Transverse colon (tissue), 4 donors: Measurements from ENCODE around the gene CCER1. TPM values are rescaled to one million over a fixed set of nuclear protein-coding genes. Genes with fewer than 3 reads are reported as not detected.

Experiments
- DNase-seq: peaks from one replicate; pipeline ENCODE4 v3.0.0-alpha.2; 2019
- H3K27ac ChIP-seq, 4 donors: fragments of 200-600 bp; sonication (generic); 2 replicates each; pipeline ENCODE4 v1.5.1; 2016 to 2018; ENCODE audit warnings: inconsistent platforms in 4 of 4
- H3K27me3 ChIP-seq: fragments of 200-600 bp; sonication (generic); 2 replicates; pipeline ENCODE4 v1.5.1; 2017; ENCODE audit warnings: inconsistent platforms
- H3K36me3 ChIP-seq, 4 donors: fragments of 200-600 bp; sonication (generic); 2 replicates each; pipeline ENCODE4 v1.5.1; 2017 to 2019; ENCODE audit warnings: inconsistent platforms in 4 of 4
- H3K4me1 ChIP-seq, 4 donors: fragments of 200-600 bp; sonication (generic); 2 replicates each; pipeline ENCODE4 v1.5.1; 2017 to 2020; ENCODE audit warnings: inconsistent platforms in 4 of 4
- H3K4me3 ChIP-seq, 4 donors: fragments of 200-600 bp; sonication (generic); 1 replicate in 1 of 4; 2 replicates in 3 of 4; pipeline versions ENCODE4 v1.5.1 to v1.6.1; 2017 to 2019; ENCODE audit warnings: inconsistent platforms in 4 of 4
- H3K9me3 ChIP-seq, 2 donors: fragments of 200-600 bp; sonication (generic); 2 replicates each; pipeline ENCODE4 v1.5.1; 2017 to 2019; ENCODE audit warnings: inconsistent platforms in 2 of 2
- EP300 ChIP-seq: sonication (generic); formaldehyde crosslinking; IDR thresholded peaks from one replicate; pipeline ENCODE4 v1.6.1; 2017; ENCODE audit warnings: antibody characterized with exemption, low read depth
- POLR2A ChIP-seq: fragments of 450-650 bp; IDR thresholded peaks from one replicate; pipeline ENCODE4 v1.6.1; 2016; ENCODE audit warnings: antibody characterized with exemption, mild to moderate bottlenecking, moderate library complexity
- POLR2AphosphoS5 ChIP-seq, 3 donors: sonication (generic); formaldehyde crosslinking; IDR thresholded peaks; one replicate each; pipeline ENCODE4 v1.6.1; 2016; ENCODE audit warnings: antibody characterized with exemption in 3 of 3
- WGBS, 2 donors: methylation state at CpG; one replicate each; pipeline ENCODE4 v1.1.5; 2018; ENCODE audit warnings: low coverage in 1 of 2; 5-methylcytosine and 5-hydroxymethylcytosine counted together
- in situ Hi-C, 4 donors: fragments of 200-750 bp; cut with MboI; loops; one replicate each; pipeline versions ENCODE4 v1.15.0 to v1.15.1; 2017; ENCODE audit warnings: low sequenced_read_pairs in 3 of 4, low pct_ligation_motif_present in 1 of 4, low pct_unique_long_range_greater_than_20kb in 1 of 4
- intact Hi-C: fragments of 100-400 bp; cut with DNase I; formaldehyde crosslinking; loops from one replicate; pipeline ENCODE4 v1.15.1; 2023; ENCODE audit warnings: low total_unique reads
- total RNA-seq, 4 donors: library from RNA; depleted of rRNA; stranded (reverse); fragments of >200 nt; gene quantifications; one replicate each; pipeline ENCODE4 v1.1.0, GENCODE V29; 2016
- TF ChIP-seq, protein P1 (sequence below), 5 experiments: fragments of 200-600 bp in 3 of 5; fragments of 450-650 bp in 2 of 5; sonication (generic) in 3 of 5; IDR thresholded peaks; 1 replicate in 2 of 5; 2 replicates in 3 of 5; pipeline ENCODE4 v1.5.1; 2016 to 2017; ENCODE audit warnings: antibody characterized with exemption in 5 of 5, inconsistent platforms in 3 of 5, mild to moderate bottlenecking in 2 of 5, moderate library complexity in 1 of 5

The CCER1 gene
- not detected for total RNA-seq

DNA sequence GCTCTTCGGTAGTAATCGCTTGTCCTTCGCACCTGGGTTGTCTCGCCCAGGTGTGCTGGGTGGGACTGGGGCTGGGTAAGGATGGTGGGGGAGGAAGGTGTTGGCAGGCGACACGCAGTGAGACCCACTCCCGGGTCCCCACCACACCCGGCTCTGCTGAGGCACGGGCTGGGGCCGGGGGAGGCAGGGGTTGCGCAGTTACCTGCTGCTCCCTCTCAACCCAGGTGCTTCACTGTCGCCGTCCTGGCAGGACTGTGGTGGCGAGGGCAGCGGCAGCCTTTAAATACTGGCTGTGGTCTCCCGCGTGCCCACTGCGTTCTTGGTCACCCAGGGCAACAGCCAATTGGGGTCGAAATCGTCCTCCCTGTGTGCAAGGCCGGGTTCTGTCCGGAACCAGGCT is at the start of gene CCER1:
CCER1 (minus strand) TSS at position 256 of the 400 bp plus-strand sequence. CDS start 434 bp downstream, outside the sequence.
- in situ Hi-C loops: loop anchor here in 1 of 4 donors (25.0 kb wide), 2 partner anchors 382 to 1682 kb away; no protein-coding TSS in a partner anchor
- 91% methylated on average over 15 of the region's 22 CpGs; no CpG with 5 or more reads in 1 of the 2 donors for whole genome bisulfite sequencing, 2 donors
- H3K27ac ChIP-seq: no peak within 1 kb of the TSS
- H3K9me3 ChIP-seq: no peaks in the 10 kb centered on the region
- intact Hi-C loops: no loop called here
- no peak for DNase-seq
- no peak for TF ChIP-seq POLR2AphosphoS5 (IDR thresholded peaks at IDR 0.05)
- TF ChIP-seq POLR2A: no peak
- TF ChIP-seq EP300: no peak
- no peaks in the 10 kb centered on the region for H3K36me3 ChIP-seq
- no peaks in the 10 kb centered on the region for H3K27me3 ChIP-seq
- H3K4me3 ChIP-seq: no peak within 1 kb of the TSS
- H3K4me1 ChIP-seq: no peaks in the 10 kb centered on the region

GRCh38 chr12:91003737-91004136 is 48.8 kb upstream of the CCER1 start:
- no peaks in the 10 kb centered on the region for H3K36me3 ChIP-seq
- no peak overlapping the region for H3K27ac ChIP-seq
- no peak for DNase-seq
- no peaks in the 10 kb centered on the region for H3K9me3 ChIP-seq
- intact Hi-C loops: no loop called here
- in situ Hi-C loops: no loop called here
- H3K4me1 ChIP-seq: no peaks in the 10 kb centered on the region
- TF ChIP-seq POLR2A (no peak), EP300 (no peak)
- TF ChIP-seq, protein P1, sequence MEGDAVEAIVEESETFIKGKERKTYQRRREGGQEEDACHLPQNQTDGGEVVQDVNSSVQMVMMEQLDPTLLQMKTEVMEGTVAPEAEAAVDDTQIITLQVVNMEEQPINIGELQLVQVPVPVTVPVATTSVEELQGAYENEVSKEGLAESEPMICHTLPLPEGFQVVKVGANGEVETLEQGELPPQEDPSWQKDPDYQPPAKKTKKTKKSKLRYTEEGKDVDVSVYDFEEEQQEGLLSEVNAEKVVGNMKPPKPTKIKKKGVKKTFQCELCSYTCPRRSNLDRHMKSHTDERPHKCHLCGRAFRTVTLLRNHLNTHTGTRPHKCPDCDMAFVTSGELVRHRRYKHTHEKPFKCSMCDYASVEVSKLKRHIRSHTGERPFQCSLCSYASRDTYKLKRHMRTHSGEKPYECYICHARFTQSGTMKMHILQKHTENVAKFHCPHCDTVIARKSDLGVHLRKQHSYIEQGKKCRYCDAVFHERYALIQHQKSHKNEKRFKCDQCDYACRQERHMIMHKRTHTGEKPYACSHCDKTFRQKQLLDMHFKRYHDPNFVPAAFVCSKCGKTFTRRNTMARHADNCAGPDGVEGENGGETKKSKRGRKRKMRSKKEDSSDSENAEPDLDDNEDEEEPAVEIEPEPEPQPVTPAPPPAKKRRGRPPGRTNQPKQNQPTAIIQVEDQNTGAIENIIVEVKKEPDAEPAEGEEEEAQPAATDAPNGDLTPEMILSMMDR (IDR thresholded peaks at IDR 0.05): no peak
- no peaks in the 10 kb centered on the region for H3K27me3 ChIP-seq
- H3K4me3 ChIP-seq: no peak overlapping the region

DNA sequence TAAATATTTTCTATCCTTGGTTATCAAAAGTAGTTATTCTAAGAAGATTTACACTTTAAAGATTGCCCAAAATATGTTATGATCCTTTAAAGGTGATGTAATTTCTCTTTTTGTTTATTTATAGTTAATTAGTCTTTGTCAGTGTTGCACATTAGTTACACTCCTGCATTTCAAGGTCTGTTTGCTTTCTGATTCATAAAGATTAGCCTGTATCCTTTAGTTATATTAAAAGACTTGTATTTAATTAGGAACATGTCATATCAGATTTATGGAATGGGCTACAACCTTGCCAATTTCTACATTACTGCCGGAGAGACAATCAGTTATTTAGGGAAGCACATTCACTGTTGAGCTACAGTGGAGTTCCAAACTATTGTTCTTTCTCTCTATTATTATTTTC is 46.3 kb upstream of the CCER1 start:
- H3K27ac ChIP-seq: no peak overlapping the region
- WGBS, 2 donors: 54 to 71% methylated on average over 1 of the region's 1 CpG
- intact Hi-C loops: no loop called here
- H3K9me3 ChIP-seq: no peaks in the 10 kb centered on the region
- TF ChIP-seq POLR2A (no peak), POLR2AphosphoS5 (IDR thresholded peaks at IDR 0.05) (no peak), EP300 (no peak)
- TF ChIP-seq, protein P1 (IDR thresholded peaks at IDR 0.05): no peak
- DNase-seq: no peak
- H3K27me3 ChIP-seq: no peaks in the 10 kb centered on the region
- no peaks in the 10 kb centered on the region for H3K4me1 ChIP-seq
- no peaks in the 10 kb centered on the region for H3K36me3 ChIP-seq
- H3K4me3 ChIP-seq: no peak overlapping the region
- in situ Hi-C loops: no loop called here

DNA sequence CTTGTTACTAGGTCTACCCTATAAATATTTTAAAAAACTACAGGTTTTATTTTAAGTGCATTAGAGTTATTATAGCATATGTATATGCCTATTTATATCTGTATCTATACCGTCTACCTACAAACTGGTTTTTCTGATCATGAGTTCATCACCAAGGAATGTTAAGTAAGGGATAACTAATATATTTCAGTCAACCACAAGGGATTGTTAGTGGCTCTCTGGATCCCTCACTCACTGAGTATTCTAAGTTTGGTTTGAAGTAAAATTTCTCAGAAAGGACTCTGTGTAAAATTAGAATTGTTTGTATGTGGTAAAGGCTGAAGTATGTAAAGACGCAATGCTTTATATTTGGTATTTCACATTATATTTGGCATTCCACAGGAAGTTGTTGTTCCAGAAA is 45.0 kb upstream of the CCER1 start:
- 88 to 100% methylated on average over 2 of the region's 2 CpGs for WGBS, 2 donors
- no peak overlapping the region for H3K27ac ChIP-seq
- no peak for TF ChIP-seq POLR2AphosphoS5 (IDR thresholded peaks at IDR 0.05)
- TF ChIP-seq, protein P1 (IDR thresholded peaks at IDR 0.05): no peak
- TF ChIP-seq EP300: no peak
- no peak for TF ChIP-seq POLR2A
- in situ Hi-C loops (loop anchor here in 1 of 4 donors (25.0 kb wide), 1 partner anchor 362 kb away; no protein-coding TSS in a partner anchor), intact Hi-C loops (no loop called here)
- no peaks in the 10 kb centered on the region for H3K36me3 ChIP-seq
- no peaks in the 10 kb centered on the region for H3K4me1 ChIP-seq
- no peak overlapping the region for H3K4me3 ChIP-seq
- no peak for DNase-seq
- no peaks in the 10 kb centered on the region for H3K9me3 ChIP-seq
- H3K27me3 ChIP-seq: no peaks in the 10 kb centered on the region

GRCh38 chr12:90999527-90999926 is 44.6 kb upstream of the CCER1 start:
- TF ChIP-seq EP300 (no peak), POLR2AphosphoS5 (IDR thresholded peaks at IDR 0.05) (no peak), POLR2A (no peak)
- TF ChIP-seq, protein P1 (IDR thresholded peaks at IDR 0.05): no peak
- no peaks in the 10 kb centered on the region for H3K9me3 ChIP-seq
- H3K4me1 ChIP-seq: no peaks in the 10 kb centered on the region
- H3K27ac ChIP-seq: no peak overlapping the region
- in situ Hi-C loops: loop anchor here in 1 of 4 donors (25.0 kb wide), 1 partner anchor 363 kb away; no protein-coding TSS in a partner anchor
- 81 to 82% methylated on average over 2 of the region's 2 CpGs for WGBS, 2 donors
- intact Hi-C loops: no loop called here
- no peaks in the 10 kb centered on the region for H3K27me3 ChIP-seq
- no peak for DNase-seq
- H3K36me3 ChIP-seq: no peaks in the 10 kb centered on the region
- no peak overlapping the region for H3K4me3 ChIP-seq
